ENCODE measurements around the gene TRIM43.
"Not testable (repeated sequence)": the region's sequence is repeated elsewhere in the genome, so short reads cannot be mapped to it uniquely, and the experiment has no call there.

TRIM43 gene

GRCh38 chr2:95592973-95593372, 1.2 kb downstream of the TRIM43 start:
- not testable (repeated sequence) for H3K9me3 ChIP-seq (ENCODE audit: control insufficient read depth, low read length); H3K4me3 ChIP-seq (ENCODE audit: extremely low read depth, insufficient read depth, low read length, poor library complexity, severe bottlenecking); H3K36me3 ChIP-seq (ENCODE audit: control insufficient read depth, insufficient read depth, low read length); H3K4me1 ChIP-seq (ENCODE audit: control insufficient read depth, insufficient read depth, low read length, poor library complexity, severe bottlenecking); H3K27ac ChIP-seq (ENCODE audit: low read depth, low read length, severe bottlenecking)
- 85 to 89% methylated on average over 4 to 7 of the region's 13 CpGs for WGBS, 2 experiments (ENCODE audit: insufficient coverage in 2 of 2)

- H3K27ac ChIP-seq (ENCODE audit: low read depth, low read length, severe bottlenecking); H3K4me3 ChIP-seq (ENCODE audit: extremely low read depth, insufficient read depth, low read length, poor library complexity, severe bottlenecking); H3K9me3 ChIP-seq (ENCODE audit: control insufficient read depth, low read length); H3K4me1 ChIP-seq (ENCODE audit: control insufficient read depth, insufficient read depth, low read length, poor library complexity, severe bottlenecking); H3K36me3 ChIP-seq (ENCODE audit: control insufficient read depth, insufficient read depth, low read length): not testable (repeated sequence)
- 60 to 100% methylated on average over 1 of the region's 2 CpGs for WGBS, 2 experiments (ENCODE audit: insufficient coverage in 2 of 2)
These were observed 3.2 kb downstream of the TRIM43 start for GRCh38 chr2:95595012-95595411.

- not testable (repeated sequence) for H3K27ac ChIP-seq (ENCODE audit: low read depth, low read length, severe bottlenecking); H3K4me3 ChIP-seq (ENCODE audit: extremely low read depth, insufficient read depth, low read length, poor library complexity, severe bottlenecking); H3K4me1 ChIP-seq (ENCODE audit: control insufficient read depth, insufficient read depth, low read length, poor library complexity, severe bottlenecking); H3K36me3 ChIP-seq (ENCODE audit: control insufficient read depth, insufficient read depth, low read length); H3K9me3 ChIP-seq (ENCODE audit: control insufficient read depth, low read length)
- no CpG with 5 or more reads among the region's 4 CpGs for WGBS, 2 experiments (ENCODE audit: insufficient coverage in 2 of 2)
These were observed 9.5 kb downstream of the TRIM43 start for GRCh38 chr2:95601301-95601700.

GRCh38 chr2:95602146-95602545, 10.3 kb downstream of the TRIM43 start:
- H3K9me3 ChIP-seq (ENCODE audit: control insufficient read depth, low read length); H3K27ac ChIP-seq (ENCODE audit: low read depth, low read length, severe bottlenecking); H3K4me3 ChIP-seq (ENCODE audit: extremely low read depth, insufficient read depth, low read length, poor library complexity, severe bottlenecking); H3K4me1 ChIP-seq (ENCODE audit: control insufficient read depth, insufficient read depth, low read length, poor library complexity, severe bottlenecking); H3K36me3 ChIP-seq (ENCODE audit: control insufficient read depth, insufficient read depth, low read length): not testable (repeated sequence)

- not testable (repeated sequence) for H3K9me3 ChIP-seq (ENCODE audit: control insufficient read depth, low read length); H3K36me3 ChIP-seq (ENCODE audit: control insufficient read depth, insufficient read depth, low read length); H3K4me3 ChIP-seq (ENCODE audit: extremely low read depth, insufficient read depth, low read length, poor library complexity, severe bottlenecking); H3K4me1 ChIP-seq (ENCODE audit: control insufficient read depth, insufficient read depth, low read length, poor library complexity, severe bottlenecking); H3K27ac ChIP-seq (ENCODE audit: low read depth, low read length, severe bottlenecking)
- WGBS, 2 experiments (ENCODE audit: insufficient coverage in 2 of 2), result no CpG with 5 or more reads among the region's 3 CpGs
These were observed 16.6 kb downstream of the TRIM43 start for GRCh38 chr2:95608356-95608755.

- H3K9me3 ChIP-seq (ENCODE audit: control insufficient read depth, low read length); H3K27ac ChIP-seq (ENCODE audit: low read depth, low read length, severe bottlenecking); H3K36me3 ChIP-seq (ENCODE audit: control insufficient read depth, insufficient read depth, low read length); H3K4me3 ChIP-seq (ENCODE audit: extremely low read depth, insufficient read depth, low read length, poor library complexity, severe bottlenecking); H3K4me1 ChIP-seq (ENCODE audit: control insufficient read depth, insufficient read depth, low read length, poor library complexity, severe bottlenecking): not testable (repeated sequence)
- WGBS, 2 experiments (ENCODE audit: insufficient coverage in 2 of 2), result no CpG with 5 or more reads among the region's 2 CpGs
These were observed 18.0 kb downstream of the TRIM43 start for GRCh38 chr2:95609764-95610163.

GRCh38 chr2:95613048-95613447, 21.2 kb downstream of the TRIM43 start:
- not testable (repeated sequence) for H3K36me3 ChIP-seq (ENCODE audit: control insufficient read depth, insufficient read depth, low read length); H3K4me1 ChIP-seq (ENCODE audit: control insufficient read depth, insufficient read depth, low read length, poor library complexity, severe bottlenecking); H3K27ac ChIP-seq (ENCODE audit: low read depth, low read length, severe bottlenecking); H3K4me3 ChIP-seq (ENCODE audit: extremely low read depth, insufficient read depth, low read length, poor library complexity, severe bottlenecking); H3K9me3 ChIP-seq (ENCODE audit: control insufficient read depth, low read length)
- WGBS, 2 experiments (ENCODE audit: insufficient coverage in 2 of 2), result no CpG with 5 or more reads among the region's 3 CpGs

- H3K4me1 ChIP-seq (ENCODE audit: control insufficient read depth, insufficient read depth, low read length, poor library complexity, severe bottlenecking); H3K36me3 ChIP-seq (ENCODE audit: control insufficient read depth, insufficient read depth, low read length); H3K4me3 ChIP-seq (ENCODE audit: extremely low read depth, insufficient read depth, low read length, poor library complexity, severe bottlenecking); H3K27ac ChIP-seq (ENCODE audit: low read depth, low read length, severe bottlenecking); H3K9me3 ChIP-seq (ENCODE audit: control insufficient read depth, low read length): not testable (repeated sequence)
- no CpG with 5 or more reads among the region's 5 CpGs for WGBS, 2 experiments (ENCODE audit: insufficient coverage in 2 of 2)
These were observed 30.9 kb downstream of the TRIM43 start for GRCh38 chr2:95622728-95623127.

- H3K27ac ChIP-seq (ENCODE audit: low read depth, low read length, severe bottlenecking); H3K4me3 ChIP-seq (ENCODE audit: extremely low read depth, insufficient read depth, low read length, poor library complexity, severe bottlenecking); H3K9me3 ChIP-seq (ENCODE audit: control insufficient read depth, low read length); H3K36me3 ChIP-seq (ENCODE audit: control insufficient read depth, insufficient read depth, low read length); H3K4me1 ChIP-seq (ENCODE audit: control insufficient read depth, insufficient read depth, low read length, poor library complexity, severe bottlenecking): not testable (repeated sequence)
- WGBS, 2 experiments (ENCODE audit: insufficient coverage in 2 of 2), result no CpG with 5 or more reads among the region's 2 CpGs
These were observed 39.2 kb downstream of the TRIM43 start for GRCh38 chr2:95630987-95631386.

- not testable (repeated sequence) for H3K36me3 ChIP-seq (ENCODE audit: control insufficient read depth, insufficient read depth, low read length); H3K27ac ChIP-seq (ENCODE audit: low read depth, low read length, severe bottlenecking); H3K4me1 ChIP-seq (ENCODE audit: control insufficient read depth, insufficient read depth, low read length, poor library complexity, severe bottlenecking); H3K4me3 ChIP-seq (ENCODE audit: extremely low read depth, insufficient read depth, low read length, poor library complexity, severe bottlenecking); H3K9me3 ChIP-seq (ENCODE audit: control insufficient read depth, low read length)
- WGBS, 2 experiments (ENCODE audit: insufficient coverage in 2 of 2), result no CpG with 5 or more reads among the region's 2 CpGs
These were observed 41.9 kb downstream of the TRIM43 start for GRCh38 chr2:95633626-95634259.

GRCh38 chr2:95640515-95641288, 48.9 kb downstream of the TRIM43 start:
- 80% methylated on average over 1 of the region's 25 CpGs; no CpG with 5 or more reads in 1 of the 2 experiments for WGBS, 2 experiments (ENCODE audit: insufficient coverage in 2 of 2)
- not testable (repeated sequence) for H3K4me1 ChIP-seq (ENCODE audit: control insufficient read depth, insufficient read depth, low read length, poor library complexity, severe bottlenecking)

More at GRCh38 chr2:95640515-95641288, 48.9 kb downstream of the TRIM43 start:
- H3K9me3 ChIP-seq (ENCODE audit: control insufficient read depth, low read length); H3K4me3 ChIP-seq (ENCODE audit: extremely low read depth, insufficient read depth, low read length, poor library complexity, severe bottlenecking); H3K36me3 ChIP-seq (ENCODE audit: control insufficient read depth, insufficient read depth, low read length); H3K27ac ChIP-seq (ENCODE audit: low read depth, low read length, severe bottlenecking): not testable (repeated sequence)

All from mesodermal cell (in vitro differentiated cells).